Endothelial cell of umbilical vein (primary cell): ENCODE data around the gene KCNF1.

Experiments
- EZH2 ChIP-seq: IDR thresholded peaks from 2 replicates; pipeline ENCODE4 v1.6.1; 2012; ENCODE audit warnings: borderline replicate concordance, low read depth, mild to moderate bottlenecking, moderate library complexity, low read length, inconsistent platforms; ENCODE audit not compliant: severe bottlenecking
- JUN ChIP-seq: IDR thresholded peaks from 2 replicates; pipeline ENCODE4 v1.6.1; 2011; ENCODE audit warnings: borderline replicate concordance, low read depth; ENCODE audit not compliant: insufficient read length, insufficient read depth
- MAX ChIP-seq: IDR thresholded peaks from 2 replicates; pipeline ENCODE4 v1.6.1; 2011; ENCODE audit not compliant: insufficient read depth, insufficient read length
- MYC ChIP-seq: IDR thresholded peaks from one replicate; pipeline ENCODE4 v1.6.1; 2011; ENCODE audit warnings: mild to moderate bottlenecking, low read depth, low read length
- POLR2A ChIP-seq: IDR thresholded peaks from 2 replicates; pipeline ENCODE4 v1.6.1; 2012; ENCODE audit warnings: low read depth, mild to moderate bottlenecking, control low read depth, low read length
- POLR2AphosphoS5 ChIP-seq: IDR thresholded peaks from 2 replicates; pipeline ENCODE4 v1.6.1; 2012; ENCODE audit warnings: low read depth, mild to moderate bottlenecking, control low read depth, low read length, moderate library complexity; ENCODE audit not compliant: insufficient read depth
- TF ChIP-seq, protein P1 (sequence below), 2 donors: IDR thresholded peaks; 1 replicate in 1 of 2; 2 replicates in 1 of 2; pipeline ENCODE4 v1.5.1; 2011; ENCODE audit warnings: low read length in 2 of 2, mild to moderate bottlenecking in 2 of 2, moderate library complexity in 2 of 2, control low read depth in 1 of 2, inconsistent platforms in 1 of 2, low read depth in 1 of 2; ENCODE audit not compliant: insufficient read depth in 1 of 2; ENCODE audit errors: extremely low read depth in 1 of 2

GRCh38 chr2:10944799-10945198 lies 33.1 kb downstream of the KCNF1 start:
- TF ChIP-seq EZH2 = no peak
- TF ChIP-seq, protein P1, sequence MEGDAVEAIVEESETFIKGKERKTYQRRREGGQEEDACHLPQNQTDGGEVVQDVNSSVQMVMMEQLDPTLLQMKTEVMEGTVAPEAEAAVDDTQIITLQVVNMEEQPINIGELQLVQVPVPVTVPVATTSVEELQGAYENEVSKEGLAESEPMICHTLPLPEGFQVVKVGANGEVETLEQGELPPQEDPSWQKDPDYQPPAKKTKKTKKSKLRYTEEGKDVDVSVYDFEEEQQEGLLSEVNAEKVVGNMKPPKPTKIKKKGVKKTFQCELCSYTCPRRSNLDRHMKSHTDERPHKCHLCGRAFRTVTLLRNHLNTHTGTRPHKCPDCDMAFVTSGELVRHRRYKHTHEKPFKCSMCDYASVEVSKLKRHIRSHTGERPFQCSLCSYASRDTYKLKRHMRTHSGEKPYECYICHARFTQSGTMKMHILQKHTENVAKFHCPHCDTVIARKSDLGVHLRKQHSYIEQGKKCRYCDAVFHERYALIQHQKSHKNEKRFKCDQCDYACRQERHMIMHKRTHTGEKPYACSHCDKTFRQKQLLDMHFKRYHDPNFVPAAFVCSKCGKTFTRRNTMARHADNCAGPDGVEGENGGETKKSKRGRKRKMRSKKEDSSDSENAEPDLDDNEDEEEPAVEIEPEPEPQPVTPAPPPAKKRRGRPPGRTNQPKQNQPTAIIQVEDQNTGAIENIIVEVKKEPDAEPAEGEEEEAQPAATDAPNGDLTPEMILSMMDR (IDR thresholded peaks at IDR 0.05; ENCODE audit: extremely low read depth in 1 of 2, insufficient read depth in 1 of 2, low read depth in 1 of 2, low read length in 2 of 2) = no peak
- TF ChIP-seq POLR2A = no peak
- no peak for TF ChIP-seq POLR2AphosphoS5
- TF ChIP-seq MYC = no peak
- no peak for TF ChIP-seq JUN
- no peak for TF ChIP-seq MAX
